ENCODE data around the gene BRINP1.

Gene BRINP1

DNA sequence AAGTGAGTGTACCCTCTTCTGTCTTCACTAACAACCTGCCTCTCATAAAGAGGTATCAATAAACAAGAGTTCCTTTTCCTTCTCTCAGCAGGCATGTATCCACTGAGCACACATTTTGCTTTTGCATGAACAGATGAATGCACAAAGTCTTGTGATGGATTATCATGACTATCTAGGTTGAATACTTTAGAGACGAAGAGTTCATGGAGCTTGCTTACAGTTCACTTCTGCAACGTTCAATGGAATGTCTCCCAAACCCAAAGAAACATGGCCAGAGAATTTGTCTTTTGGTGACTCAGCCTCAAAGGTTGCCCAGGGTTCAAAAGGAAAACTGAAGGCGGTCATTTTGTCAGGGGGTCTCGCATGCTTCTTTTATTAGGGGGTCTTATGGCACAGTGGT is 55.4 kb downstream of the BRINP1 start:
- Histone ChIP-seq H3K9me3 (ENCODE audit: insufficient read depth, low read depth, low read length) (no peaks in the 10 kb centered on the region), H3K4me1 (ENCODE audit: insufficient read depth, low read length, poor library complexity, severe bottlenecking) (no peaks in the 10 kb centered on the region), H3F3A (ENCODE audit: low read depth) (no peaks in the 10 kb centered on the region), H2AFZ (ENCODE audit: low read length) (no peak overlapping the region), H3K9ac (ENCODE audit: low read depth, low read length, poor library complexity, severe bottlenecking) (no peak overlapping the region), H3K79me2 (ENCODE audit: insufficient read depth, low read length) (no peaks in the 10 kb centered on the region), H3K36me3 (ENCODE audit: insufficient read depth, low read length) (no peaks in the 10 kb centered on the region), H4K20me1 (ENCODE audit: insufficient read depth, low read length, poor library complexity, severe bottlenecking) (no peaks in the 10 kb centered on the region), H3K4me3 (ENCODE audit: low read length, poor library complexity, severe bottlenecking) (no peak overlapping the region), H3K4me2 (ENCODE audit: low read depth, low read length, poor library complexity, severe bottlenecking) (no peak overlapping the region), H3K27me3 (ENCODE audit: insufficient read depth, low read length, poor library complexity, severe bottlenecking) (no peaks in the 10 kb centered on the region), H3K9me2 (replicated peaks; ENCODE audit: low read depth, low read length) (no peaks in the 10 kb centered on the region)
- TF ChIP-seq EZH2phosphoT487 (IDR thresholded peaks at IDR 0.05; ENCODE audit: borderline replicate concordance), result no peak
- TF ChIP-seq, protein P1, sequence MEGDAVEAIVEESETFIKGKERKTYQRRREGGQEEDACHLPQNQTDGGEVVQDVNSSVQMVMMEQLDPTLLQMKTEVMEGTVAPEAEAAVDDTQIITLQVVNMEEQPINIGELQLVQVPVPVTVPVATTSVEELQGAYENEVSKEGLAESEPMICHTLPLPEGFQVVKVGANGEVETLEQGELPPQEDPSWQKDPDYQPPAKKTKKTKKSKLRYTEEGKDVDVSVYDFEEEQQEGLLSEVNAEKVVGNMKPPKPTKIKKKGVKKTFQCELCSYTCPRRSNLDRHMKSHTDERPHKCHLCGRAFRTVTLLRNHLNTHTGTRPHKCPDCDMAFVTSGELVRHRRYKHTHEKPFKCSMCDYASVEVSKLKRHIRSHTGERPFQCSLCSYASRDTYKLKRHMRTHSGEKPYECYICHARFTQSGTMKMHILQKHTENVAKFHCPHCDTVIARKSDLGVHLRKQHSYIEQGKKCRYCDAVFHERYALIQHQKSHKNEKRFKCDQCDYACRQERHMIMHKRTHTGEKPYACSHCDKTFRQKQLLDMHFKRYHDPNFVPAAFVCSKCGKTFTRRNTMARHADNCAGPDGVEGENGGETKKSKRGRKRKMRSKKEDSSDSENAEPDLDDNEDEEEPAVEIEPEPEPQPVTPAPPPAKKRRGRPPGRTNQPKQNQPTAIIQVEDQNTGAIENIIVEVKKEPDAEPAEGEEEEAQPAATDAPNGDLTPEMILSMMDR (conservative IDR thresholded peaks at IDR 0.05; ENCODE audit: low read length), result no peak

DNA sequence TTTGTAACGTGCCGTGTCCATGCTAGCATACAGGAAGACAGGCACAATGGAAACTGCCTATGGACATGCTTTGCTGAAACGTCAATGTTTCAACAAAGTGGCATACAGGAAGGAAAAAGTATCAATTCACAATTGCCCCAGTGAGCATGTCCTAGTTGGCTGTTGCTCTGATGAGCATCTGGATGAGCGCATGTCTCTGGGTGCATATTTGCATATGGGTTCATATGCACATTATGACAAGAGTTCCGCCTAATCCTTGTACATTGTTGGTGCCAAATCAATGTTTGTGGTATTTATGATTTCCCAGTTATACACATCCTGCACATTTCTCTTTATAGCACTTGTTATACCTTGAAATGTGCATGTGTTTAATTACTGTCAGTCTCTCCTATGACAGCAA is 58.5 kb downstream of the BRINP1 start:
- H2AFZ ChIP-seq (ENCODE audit: low read length), result no peak overlapping the region
- no peaks in the 10 kb centered on the region for H3K36me3 ChIP-seq (ENCODE audit: insufficient read depth, low read length)
- no peaks in the 10 kb centered on the region for H3K9me3 ChIP-seq (ENCODE audit: insufficient read depth, low read depth, low read length)
- TF ChIP-seq, protein P1 (conservative IDR thresholded peaks at IDR 0.05; ENCODE audit: low read length), result no peak
- no peak for TF ChIP-seq EZH2phosphoT487 (IDR thresholded peaks at IDR 0.05; ENCODE audit: borderline replicate concordance)
- no peaks in the 10 kb centered on the region for H3K27me3 ChIP-seq (ENCODE audit: insufficient read depth, low read length, poor library complexity, severe bottlenecking)
- H4K20me1 ChIP-seq (ENCODE audit: insufficient read depth, low read length, poor library complexity, severe bottlenecking), result no peaks in the 10 kb centered on the region
- H3K4me2 ChIP-seq (ENCODE audit: low read depth, low read length, poor library complexity, severe bottlenecking), result no peak overlapping the region
- no peak overlapping the region for H3K9ac ChIP-seq (ENCODE audit: low read depth, low read length, poor library complexity, severe bottlenecking)
- no peak overlapping the region for H3K4me3 ChIP-seq (ENCODE audit: low read length, poor library complexity, severe bottlenecking)
- no peaks in the 10 kb centered on the region for H3K79me2 ChIP-seq (ENCODE audit: insufficient read depth, low read length)
- no peaks in the 10 kb centered on the region for H3K4me1 ChIP-seq (ENCODE audit: insufficient read depth, low read length, poor library complexity, severe bottlenecking)
- no peaks in the 10 kb centered on the region for H3F3A ChIP-seq (ENCODE audit: low read depth)
- H3K9me2 ChIP-seq (replicated peaks; ENCODE audit: low read depth, low read length), result no peaks in the 10 kb centered on the region

DNA sequence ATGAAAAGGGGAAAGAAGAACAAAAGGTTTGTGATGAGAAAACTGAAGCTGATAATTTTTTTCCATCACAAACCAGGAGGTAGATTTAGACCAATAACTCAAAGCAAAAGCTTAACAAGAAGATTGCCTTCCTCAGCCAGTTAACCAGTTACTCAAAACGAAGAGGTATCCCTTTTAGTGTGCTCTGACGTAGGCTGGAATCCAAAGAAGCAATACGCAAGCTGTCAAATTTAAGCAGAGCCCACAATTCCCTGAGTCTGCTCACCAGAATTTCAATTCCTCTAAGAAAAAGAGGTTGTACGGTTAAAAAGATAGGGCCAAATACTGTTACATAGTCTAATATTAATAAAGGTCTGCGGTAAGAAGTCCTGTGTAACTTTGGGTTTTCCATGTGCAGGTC is 61.8 kb downstream of the BRINP1 start:
- Histone ChIP-seq H3K4me1 (ENCODE audit: insufficient read depth, low read length, poor library complexity, severe bottlenecking) (no peaks in the 10 kb centered on the region), H3K79me2 (ENCODE audit: insufficient read depth, low read length) (no peaks in the 10 kb centered on the region), H3K4me3 (ENCODE audit: low read length, poor library complexity, severe bottlenecking) (no peak overlapping the region), H3K27me3 (ENCODE audit: insufficient read depth, low read length, poor library complexity, severe bottlenecking) (no peaks in the 10 kb centered on the region), H3K36me3 (ENCODE audit: insufficient read depth, low read length) (no peaks in the 10 kb centered on the region), H4K20me1 (ENCODE audit: insufficient read depth, low read length, poor library complexity, severe bottlenecking) (no peaks in the 10 kb centered on the region), H2AFZ (ENCODE audit: low read length) (no peak overlapping the region), H3K9me3 (ENCODE audit: insufficient read depth, low read depth, low read length) (no peaks in the 10 kb centered on the region), H3K4me2 (ENCODE audit: low read depth, low read length, poor library complexity, severe bottlenecking) (no peak overlapping the region), H3K9ac (ENCODE audit: low read depth, low read length, poor library complexity, severe bottlenecking) (no peak overlapping the region), H3F3A (ENCODE audit: low read depth) (no peaks in the 10 kb centered on the region), H3K9me2 (replicated peaks; ENCODE audit: low read depth, low read length) (no peaks in the 10 kb centered on the region)
- no peak for TF ChIP-seq EZH2phosphoT487 (IDR thresholded peaks at IDR 0.05; ENCODE audit: borderline replicate concordance)
- TF ChIP-seq, protein P1 (conservative IDR thresholded peaks at IDR 0.05; ENCODE audit: low read length), result no peak
